Stimulated activated CD4-positive, alpha-beta T cell treated with anti-CD3 and anti-CD28 coated beads, Interleukin-15, amount 100 ng/mL, for 48 hours (primary cell): ENCODE results near the gene TBCE.
"Not testable (repeated sequence)": the region's sequence is repeated elsewhere in the genome, so short reads cannot be mapped to it uniquely, and the experiment has no call there.

Experiments used
- DNase-seq, 2 donors: peaks; one replicate each; pipeline ENCODE4 v3.0.0-alpha.2; 2020; ENCODE audit warnings: low read depth in 2 of 2

The TBCE gene

DNA sequence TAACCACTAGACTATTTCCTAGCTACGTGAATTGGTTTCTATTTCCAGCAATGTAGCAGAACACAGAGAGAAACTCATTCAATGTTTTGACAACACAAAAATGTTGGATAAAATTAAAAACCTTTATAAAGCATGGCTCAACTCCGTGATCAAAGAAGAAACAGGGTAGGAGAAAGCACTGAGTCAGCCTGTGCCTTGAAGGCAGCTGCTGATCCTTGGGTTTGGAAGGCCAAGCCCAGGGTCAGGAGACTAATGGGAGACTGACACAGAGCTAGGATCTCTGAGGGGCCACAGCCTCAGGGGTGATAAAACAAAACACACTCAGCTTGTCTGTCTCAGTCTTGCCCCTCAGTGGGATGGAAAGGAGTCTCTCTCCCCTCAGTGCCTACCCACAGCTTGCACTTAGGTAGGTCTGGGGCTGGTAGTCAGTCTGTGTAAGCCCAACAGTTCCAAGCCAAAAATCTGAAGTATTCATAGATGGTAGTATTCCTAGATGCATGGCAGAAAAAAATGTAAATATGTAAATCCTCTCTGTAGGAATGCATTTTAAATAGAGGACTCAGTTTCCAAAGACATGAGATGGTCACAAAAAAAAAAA, 83.8 kb downstream of the TBCE start:
- no peak for DNase-seq

DNA sequence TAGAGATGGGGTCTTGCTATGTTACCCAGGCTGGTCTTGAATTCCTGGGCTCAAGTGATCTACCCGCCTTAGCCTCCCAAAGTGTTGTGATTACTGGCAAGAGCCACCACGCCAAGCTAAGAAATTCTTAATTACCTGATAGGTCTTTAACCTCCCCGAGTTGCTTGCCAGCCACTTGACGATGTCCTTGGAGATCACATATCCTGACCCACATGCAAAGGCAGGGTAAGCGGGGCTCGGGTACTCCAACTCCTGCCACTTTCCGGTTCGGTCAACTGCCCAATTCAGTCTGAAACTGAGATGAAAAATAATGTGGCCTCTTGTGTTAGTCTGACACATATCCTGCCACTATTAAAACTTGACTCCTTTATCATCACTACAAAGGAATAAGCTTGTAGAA, 86.8 kb downstream of the TBCE start:
- no peak for DNase-seq

DNA sequence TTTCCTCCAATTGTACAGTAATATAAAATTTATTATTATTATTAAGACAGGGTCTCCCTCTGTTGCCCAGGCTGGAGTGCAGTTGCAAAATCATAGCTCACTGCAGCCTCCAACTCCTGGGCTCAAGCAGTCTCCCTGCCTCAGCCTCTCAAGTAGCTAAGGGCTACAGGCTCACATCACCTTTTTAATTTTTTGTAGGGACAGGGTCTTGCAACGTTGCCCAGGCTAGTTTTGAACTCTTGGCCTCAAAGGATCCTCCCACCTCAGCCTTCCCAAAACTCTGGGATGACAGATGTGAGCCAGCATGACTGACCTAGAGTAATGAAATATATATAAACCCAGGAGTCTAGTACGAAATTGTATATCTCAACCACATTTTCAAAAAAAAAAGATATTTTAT, 87.9 kb downstream of the TBCE start:
- no peak for DNase-seq

- no peak for DNase-seq
These were observed 88.6 kb downstream of the TBCE start for GRCh38 chr1:235455823-235456222.

DNA sequence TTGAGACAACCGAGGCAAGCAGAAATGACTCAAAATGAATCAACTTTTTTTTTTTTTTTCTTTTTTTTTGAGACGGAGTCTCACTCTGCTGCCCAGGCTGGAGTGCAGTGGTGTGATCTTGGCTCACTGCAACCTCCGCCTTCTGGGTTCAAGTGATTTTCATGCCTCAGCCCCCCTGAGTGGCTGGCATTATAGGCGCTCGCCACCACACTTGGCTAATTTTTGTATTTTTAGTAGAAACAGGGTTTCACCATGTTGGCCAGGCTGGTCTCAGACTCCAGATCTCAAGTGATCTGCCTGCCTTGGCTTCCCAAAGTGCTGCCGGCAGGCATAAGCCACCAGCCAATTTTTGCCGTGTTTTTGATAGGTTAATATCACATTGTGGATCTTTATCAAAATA, 90.6 kb downstream of the TBCE start:
- not testable (repeated sequence) for DNase-seq

DNA sequence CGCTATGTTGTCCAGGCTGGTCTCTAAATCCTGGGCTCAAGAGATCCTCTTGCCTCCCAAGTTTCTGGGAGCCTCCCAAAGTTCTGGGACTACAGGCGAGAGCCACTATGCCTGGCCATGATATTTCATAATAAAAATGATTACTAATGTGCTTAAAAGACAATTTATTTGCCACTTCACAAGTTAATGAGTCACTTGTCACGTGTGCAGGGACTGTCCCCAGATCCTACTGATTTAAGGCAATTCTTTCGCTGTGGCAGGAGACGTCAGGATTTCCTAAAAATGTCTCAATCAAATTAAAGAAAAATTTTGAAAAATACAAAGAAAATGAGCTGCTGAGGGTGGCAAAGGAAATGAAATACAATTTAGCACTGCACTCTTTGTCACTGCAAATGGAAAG, 93.5 kb downstream of the TBCE start:
- no peak for DNase-seq

GRCh38 chr1:235461954-235462353, 94.7 kb downstream of the TBCE start:
- DNase-seq, result no peak

DNA sequence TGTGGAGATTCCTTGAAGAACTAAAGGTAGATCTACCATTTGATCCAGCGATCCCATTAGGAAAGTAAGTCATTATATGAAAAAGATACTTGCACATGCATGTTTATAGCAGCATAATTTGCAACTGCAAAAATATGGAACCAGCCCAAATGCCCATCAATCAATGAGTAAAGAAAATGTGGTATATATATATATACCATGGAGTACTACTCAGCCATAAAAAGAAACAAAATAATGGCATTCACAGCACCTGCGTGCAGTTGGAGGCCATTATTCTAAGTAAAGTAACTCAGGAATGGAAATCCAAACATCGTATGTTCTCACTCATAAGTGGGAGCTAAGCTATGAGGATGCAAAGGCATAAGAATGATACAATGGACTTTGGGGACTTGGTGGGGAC, 95.6 kb downstream of the TBCE start:
- DNase-seq, result not testable (repeated sequence)

DNA sequence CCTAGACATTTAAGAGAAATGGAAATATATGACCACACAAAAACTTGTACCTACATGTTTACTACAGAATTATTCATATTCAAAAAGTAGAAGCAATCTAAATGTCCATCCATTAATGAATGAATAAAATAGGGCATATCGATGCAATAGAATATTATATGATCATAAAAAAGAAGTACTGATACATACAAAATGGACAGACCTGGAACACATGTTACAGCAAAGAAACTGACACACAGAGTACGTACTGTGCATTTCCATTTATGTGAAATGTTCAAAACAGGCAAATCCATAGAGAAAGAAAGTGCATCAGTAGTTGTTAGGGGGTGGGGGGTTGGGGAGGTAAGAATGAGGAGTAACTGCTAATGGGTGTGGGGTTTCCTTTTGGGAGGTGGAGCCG, 97.8 kb downstream of the TBCE start:
- no peak for DNase-seq

GRCh38 chr1:235468004-235468403, 100.8 kb downstream of the TBCE start:
- no peak for DNase-seq

- no peak for DNase-seq
These were observed 101.7 kb downstream of the TBCE start for GRCh38 chr1:235468970-235469369.

DNA sequence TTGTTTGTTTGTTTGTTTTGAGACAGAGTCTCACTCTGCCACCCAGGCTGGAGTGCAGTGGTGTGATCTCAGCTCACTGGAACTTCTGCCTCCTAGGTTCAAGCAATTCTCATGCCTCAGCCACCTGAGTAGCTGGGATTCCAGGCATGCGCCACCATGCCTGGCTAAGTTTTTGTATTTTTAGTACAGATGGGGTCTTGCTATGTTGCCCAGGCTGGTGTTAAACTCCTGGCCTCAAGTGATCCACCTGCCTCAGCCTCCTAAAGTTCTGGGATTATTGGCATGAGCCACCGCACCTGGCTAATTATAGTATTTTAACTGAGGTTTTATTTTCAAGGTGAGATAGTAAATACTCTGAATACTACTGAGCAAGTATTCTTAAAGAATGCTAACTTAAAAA, 102.7 kb downstream of the TBCE start:
- not testable (repeated sequence) for DNase-seq

- DNase-seq, result no peak
These were observed 103.7 kb downstream of the TBCE start for GRCh38 chr1:235470741-235471439.

- no peak for DNase-seq
These were observed 106.6 kb downstream of the TBCE start for GRCh38 chr1:235473806-235474205.

- no peak for DNase-seq
These were observed 115.9 kb downstream of the TBCE start for GRCh38 chr1:235483090-235483489.

DNA sequence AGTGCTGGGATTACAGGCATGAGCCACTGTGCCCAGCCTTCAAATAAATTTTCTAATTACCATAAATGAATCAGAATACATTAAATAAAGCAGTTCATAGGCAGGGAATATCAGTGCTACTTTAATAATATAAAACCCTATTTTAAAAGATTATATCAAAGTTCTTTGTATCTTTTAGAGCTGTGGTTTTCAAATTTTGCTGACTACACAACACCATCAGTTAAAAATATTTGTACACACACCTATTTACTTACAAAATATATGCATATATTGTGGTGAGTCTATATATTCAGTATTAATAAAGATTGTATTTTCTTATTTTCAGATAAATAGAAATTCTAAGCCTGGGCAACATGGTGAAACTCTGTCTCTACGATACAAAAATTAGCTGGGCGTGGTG, 118.3 kb downstream of the TBCE start:
- no peak for DNase-seq

DNA sequence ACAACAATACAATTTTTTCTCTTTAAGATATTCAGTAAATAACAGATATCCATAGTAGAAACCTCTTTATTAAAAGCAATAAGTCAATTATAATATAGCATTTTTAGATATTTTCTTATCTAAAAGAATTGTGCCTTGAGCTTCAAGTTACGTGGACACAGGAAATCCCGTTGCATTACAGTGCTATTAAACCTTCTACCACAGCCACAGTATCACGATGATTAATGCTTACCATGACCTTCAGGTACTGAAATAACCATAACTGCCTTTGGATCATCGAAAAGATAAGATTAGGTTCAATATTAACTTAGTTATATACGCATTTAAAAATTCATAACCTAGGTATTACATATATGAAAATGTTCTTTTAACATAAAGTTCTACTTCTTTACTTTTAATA, 119.1 kb downstream of the TBCE start:
- DNase-seq, result no peak

DNA sequence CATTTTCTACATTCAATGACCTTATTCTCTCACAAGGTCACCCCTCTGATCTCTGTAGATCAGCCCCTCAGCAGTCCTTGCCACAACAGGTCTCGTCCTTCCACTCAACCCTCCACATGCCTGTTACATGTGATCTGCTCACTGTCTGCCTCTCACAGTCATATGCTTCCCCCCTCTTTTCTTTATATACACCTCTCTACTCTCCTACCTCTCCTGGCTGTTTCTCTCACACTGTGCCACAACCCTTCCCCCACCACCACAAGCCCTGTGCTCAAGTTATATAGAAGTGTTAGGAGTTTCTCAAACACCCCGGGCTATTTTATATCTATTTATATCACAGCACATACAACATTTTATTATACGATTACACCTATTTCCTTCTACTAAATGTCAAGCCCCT, 124.4 kb downstream of the TBCE start:
- DNase-seq, result no peak

DNA sequence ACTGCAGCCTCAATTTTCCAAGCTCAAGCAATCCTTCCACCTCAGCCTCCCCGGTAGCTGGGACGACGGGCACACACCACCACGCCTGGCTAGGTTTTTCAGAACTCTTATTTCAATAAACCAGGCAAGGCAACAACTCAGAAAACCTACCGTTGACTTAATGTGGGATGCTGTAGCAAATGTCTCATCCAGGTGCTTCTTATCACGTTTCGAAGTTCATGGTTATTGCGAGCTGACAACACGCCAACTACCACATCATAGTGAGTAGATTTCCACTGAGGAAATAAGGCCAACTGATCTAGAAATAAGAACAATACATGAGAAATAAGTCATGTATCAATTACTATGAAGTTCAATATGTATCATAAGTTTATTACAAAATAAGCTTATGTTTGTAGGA, 127.3 kb downstream of the TBCE start:
- DNase-seq, result no peak

- no peak for DNase-seq
These were observed 127.8 kb downstream of the TBCE start for GRCh38 chr1:235495030-235495429.

GRCh38 chr1:235495551-235495950, 128.3 kb downstream of the TBCE start:
- DNase-seq, result no peak

GRCh38 chr1:235500971-235501540, 133.8 kb downstream of the TBCE start:
- no peak for DNase-seq
